GM20000 (cell line): ENCODE measurements around the gene TMEM187.

Experiments
- DNase-seq: peaks from one replicate; pipeline ENCODE4 v3.0.0; 2012; ENCODE audit warnings: low spot score
- TF ChIP-seq, protein P1 (sequence below): IDR thresholded peaks from 2 replicates; pipeline ENCODE4 v1.5.1; 2012; ENCODE audit warnings: mild to moderate bottlenecking, control low read depth; ENCODE audit errors: extremely low read depth, missing control alignments

TMEM187 gene

DNA sequence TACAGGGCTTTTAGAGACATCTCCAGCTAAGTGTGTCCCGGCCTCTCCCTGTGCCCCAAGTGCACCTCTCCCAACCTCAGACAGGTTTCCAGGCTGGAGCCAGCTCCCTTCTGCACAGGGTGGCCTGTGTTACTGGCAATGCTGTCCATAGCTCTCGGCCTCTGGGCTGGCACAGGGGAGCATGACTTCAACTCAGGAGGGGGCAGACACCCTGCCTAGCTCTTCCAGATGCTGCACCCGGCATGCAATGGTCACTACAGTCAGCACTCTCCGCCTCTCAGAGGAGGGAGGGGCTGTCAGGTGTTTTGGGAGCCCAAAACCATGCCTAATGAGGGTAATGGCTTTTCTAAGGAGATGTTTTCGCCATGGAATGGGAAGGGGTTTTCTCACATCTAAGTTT, 49.6 kb downstream of the TMEM187 start:
- no peak for DNase-seq
- TF ChIP-seq, protein P1, sequence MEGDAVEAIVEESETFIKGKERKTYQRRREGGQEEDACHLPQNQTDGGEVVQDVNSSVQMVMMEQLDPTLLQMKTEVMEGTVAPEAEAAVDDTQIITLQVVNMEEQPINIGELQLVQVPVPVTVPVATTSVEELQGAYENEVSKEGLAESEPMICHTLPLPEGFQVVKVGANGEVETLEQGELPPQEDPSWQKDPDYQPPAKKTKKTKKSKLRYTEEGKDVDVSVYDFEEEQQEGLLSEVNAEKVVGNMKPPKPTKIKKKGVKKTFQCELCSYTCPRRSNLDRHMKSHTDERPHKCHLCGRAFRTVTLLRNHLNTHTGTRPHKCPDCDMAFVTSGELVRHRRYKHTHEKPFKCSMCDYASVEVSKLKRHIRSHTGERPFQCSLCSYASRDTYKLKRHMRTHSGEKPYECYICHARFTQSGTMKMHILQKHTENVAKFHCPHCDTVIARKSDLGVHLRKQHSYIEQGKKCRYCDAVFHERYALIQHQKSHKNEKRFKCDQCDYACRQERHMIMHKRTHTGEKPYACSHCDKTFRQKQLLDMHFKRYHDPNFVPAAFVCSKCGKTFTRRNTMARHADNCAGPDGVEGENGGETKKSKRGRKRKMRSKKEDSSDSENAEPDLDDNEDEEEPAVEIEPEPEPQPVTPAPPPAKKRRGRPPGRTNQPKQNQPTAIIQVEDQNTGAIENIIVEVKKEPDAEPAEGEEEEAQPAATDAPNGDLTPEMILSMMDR = no peak

DNA sequence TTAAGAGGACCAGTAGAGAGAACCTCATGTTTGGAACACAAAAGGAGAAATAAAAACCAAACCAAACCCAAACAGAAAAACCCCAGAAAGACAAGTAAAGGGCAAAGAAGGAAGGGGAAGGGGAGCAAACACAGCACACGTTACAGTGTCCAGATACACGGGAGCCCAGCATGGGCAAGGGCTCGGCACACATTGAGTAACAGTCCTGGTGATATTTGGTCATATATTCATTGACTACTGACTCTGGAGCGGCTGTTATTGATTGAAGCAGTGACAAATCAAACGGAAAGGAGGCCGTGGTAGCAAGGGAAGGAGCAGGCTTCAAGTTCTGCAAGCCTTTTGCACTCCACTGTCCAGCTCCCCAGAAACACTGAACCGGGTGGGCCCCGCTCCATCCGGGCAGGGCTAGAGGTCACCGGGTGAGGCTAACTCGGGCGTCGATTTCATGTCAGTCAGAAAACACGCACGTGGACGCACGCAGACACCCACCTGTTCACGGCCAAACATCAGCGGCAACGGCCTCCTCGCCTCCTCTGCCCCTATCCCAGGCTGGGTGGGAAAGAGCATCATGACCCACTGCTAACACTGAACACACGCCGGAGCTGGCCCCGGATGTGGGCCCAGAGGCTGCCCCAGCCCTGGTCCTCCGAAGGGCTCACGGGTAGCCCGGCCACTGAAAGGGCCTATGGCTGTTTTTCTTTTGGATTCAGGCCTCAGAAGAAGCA, 50.9 kb downstream of the TMEM187 start:
- DNase-seq = no peak
- TF ChIP-seq, protein P1 = no peak

DNA sequence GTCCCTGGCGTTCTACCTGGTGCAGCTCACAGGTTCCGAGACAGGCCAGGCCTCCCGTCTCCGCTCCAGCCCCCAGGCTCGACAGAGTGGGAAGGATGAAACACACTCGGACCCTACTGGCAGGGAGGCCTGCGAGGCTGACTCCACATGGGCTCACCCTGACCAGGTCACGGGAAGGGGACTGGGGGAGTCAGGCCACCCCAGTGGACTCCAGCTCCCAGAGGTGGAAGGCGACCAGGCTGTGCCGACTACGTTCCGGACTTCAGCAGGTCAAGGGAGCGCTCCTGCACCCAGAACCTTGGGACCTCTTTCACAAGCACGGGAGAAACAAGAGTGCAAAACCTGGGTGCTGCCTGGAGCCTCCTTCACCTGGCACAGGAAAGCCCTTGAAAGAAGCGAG, 51.7 kb downstream of the TMEM187 start:
- TF ChIP-seq, protein P1 = no peak
- DNase-seq = no peak

DNA sequence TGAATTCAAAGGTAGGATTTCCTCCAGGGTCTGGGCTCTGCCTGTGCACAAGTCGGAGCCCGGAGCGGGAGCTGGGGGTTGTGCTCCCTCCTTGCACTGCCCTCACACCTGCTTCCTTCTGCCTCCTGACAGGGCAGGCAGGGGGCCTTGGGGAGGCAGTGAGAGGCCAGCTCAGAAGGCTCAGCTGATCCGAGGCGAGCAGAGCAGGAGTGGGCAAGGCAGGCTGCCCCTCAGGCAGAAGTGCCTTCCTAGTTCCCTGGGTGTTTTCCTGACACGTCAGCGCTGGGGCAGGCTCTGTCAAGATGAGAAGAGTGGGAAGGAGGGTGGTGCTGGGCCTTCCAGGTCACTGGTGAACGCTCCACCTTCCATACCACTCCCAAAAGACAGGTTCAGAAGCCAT, 52.7 kb downstream of the TMEM187 start:
- TF ChIP-seq, protein P1 = no peak
- no peak for DNase-seq

DNA sequence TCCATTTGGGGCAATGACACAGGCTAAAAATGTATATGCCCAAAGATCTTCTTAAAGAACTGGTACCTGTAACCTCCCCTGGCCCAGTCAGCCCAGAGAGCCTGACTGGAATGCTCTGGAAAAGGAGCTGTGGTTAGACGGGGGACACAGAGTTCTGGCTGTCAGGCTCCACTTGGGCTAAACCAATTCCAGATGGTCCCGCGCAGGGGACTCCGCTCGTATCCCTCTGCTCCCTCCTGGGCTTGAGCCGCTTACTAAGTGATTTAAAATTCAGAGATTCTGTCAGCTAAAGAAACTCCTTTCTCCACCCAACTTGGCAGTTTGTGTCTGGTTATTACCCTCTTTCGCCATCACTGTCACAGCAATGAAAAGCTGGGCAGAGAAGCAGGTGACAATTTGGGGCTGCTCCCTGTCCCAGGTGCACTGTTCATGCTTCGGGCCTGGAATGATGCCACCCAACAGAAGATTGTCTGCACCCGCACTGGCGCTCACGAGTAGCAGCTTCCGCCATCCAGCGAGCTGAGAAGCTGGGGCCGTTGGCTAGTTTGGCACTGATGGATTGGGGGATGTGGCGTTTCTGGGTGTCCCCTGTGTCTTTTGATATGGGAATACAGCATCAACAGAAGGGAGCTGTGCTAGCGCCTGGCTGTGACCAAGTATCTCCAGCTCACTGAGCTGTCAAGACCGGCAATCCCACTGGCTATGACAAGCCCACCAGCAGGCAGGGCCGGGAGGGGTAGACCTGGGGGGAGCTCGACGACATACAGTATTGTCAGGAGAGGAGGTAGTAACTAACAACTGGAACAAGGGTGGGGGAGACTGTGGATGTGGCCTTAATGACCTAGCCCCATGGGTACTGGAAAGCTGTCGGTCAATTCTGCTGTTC, 53.8 kb downstream of the TMEM187 start:
- TF ChIP-seq, protein P1 = no peak
- DNase-seq = no peak

DNA sequence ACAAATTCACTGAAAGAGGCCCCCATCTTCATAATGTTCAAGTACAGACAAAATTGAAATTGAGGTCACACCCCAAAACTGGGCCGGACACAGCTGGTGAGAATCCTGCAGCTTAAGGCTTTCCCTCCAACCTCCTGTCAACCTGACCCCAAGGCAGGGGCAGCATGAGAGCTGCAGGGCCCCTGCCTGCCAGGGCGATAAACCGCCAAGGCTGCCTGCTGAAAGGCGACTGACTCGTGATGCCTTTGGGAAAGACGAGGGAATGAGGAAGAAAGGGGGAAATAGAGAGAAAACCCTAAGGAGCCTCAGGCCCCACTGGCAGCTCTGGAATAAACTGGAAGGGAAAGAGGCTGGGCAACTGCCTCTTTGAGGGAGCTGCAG, 54.5 kb downstream of the TMEM187 start:
- TF ChIP-seq, protein P1 = no peak
- no peak for DNase-seq

DNA sequence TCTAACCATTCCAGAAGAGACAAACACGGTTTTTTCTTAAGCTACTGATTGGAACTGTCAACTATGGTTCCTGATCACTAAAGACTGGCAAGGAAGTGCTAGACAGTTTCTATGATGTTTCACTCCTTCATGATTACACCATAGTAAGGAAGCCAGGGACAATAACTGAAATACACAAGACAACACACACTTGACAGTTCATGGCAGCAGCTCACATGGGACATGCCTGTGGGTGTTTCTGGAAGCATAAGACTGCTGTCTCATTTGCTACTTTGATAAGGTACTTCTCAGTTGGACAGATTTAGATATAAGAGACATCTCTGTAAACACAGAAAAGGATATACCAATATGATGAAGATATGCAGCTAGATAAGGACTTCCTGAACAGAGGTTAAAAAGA, 55.4 kb downstream of the TMEM187 start:
- no peak for DNase-seq
- TF ChIP-seq, protein P1 = no peak
